ENCODE data around the gene RNF5. TPM values are rescaled to one million over a fixed set of nuclear protein-coding genes. Genes with fewer than 3 reads are reported as not detected.

The RNF5 gene
- polyA plus RNA-seq, 1 experiment = 40.2 TPM

GRCh38 chr6:32194825-32195651 lies 16.8 kb downstream of the RNF5 start:
- POLR2A ChIA-PET = interaction anchor here (0.8 to 1.5 kb wide), 3 partner anchors 18 to 777 kb away, joined by 3 to 5 read pairs (median 3); no protein-coding TSS in a partner anchor
- Histone ChIP-seq H3K4me3 (ENCODE audit: low read depth, low read length) (peak overlapping the region; percentile 35), H3K27me3 (ENCODE audit: control insufficient read depth, insufficient read depth, low read length) (no peaks in the 10 kb centered on the region), H3K36me3 (ENCODE audit: control insufficient read depth, insufficient read depth, low read length) (no peaks in the 10 kb centered on the region)
- TF ChIP-seq CTCF (IDR thresholded peaks at IDR 0.05; ENCODE audit: insufficient read depth, low read depth, low read length) = peak; percentile 61
- no peak for DNase-seq (ENCODE audit: low read depth)
- CTCF ChIA-PET = interaction anchor here (0.9 to 2.2 kb wide), 11 partner anchors 16 to 148 kb away, joined by 3 to 10 read pairs (median 5); partner anchors contain the start of genes AGPAT1 and EGFL8

GRCh38 chr6:32195652-32195901 lies 17.4 kb downstream of the RNF5 start:
- no peaks in the 10 kb centered on the region for H3K27me3 ChIP-seq (ENCODE audit: control insufficient read depth, insufficient read depth, low read length)
- TF ChIP-seq CTCF (IDR thresholded peaks at IDR 0.05; ENCODE audit: insufficient read depth, low read depth, low read length) = peak; percentile 62
- H3K4me3 ChIP-seq (ENCODE audit: low read depth, low read length) = peak overlapping the region; percentile 81
- no peaks in the 10 kb centered on the region for H3K36me3 ChIP-seq (ENCODE audit: control insufficient read depth, insufficient read depth, low read length)
- ChIA-PET CTCF (interaction anchor here (0.9 to 2.2 kb wide), 11 partner anchors 16 to 149 kb away, joined by 3 to 10 read pairs (median 5); partner anchors contain the start of genes AGPAT1 and EGFL8), POLR2A (interaction anchor here (0.8 to 1.5 kb wide), 3 partner anchors 18 to 776 kb away, joined by 3 to 5 read pairs (median 3); no protein-coding TSS in a partner anchor)
- DNase-seq (ENCODE audit: low read depth) = peak; percentile 99

GRCh38 chr6:32195902-32196681 lies 17.9 kb downstream of the RNF5 start:
- ChIA-PET CTCF (interaction anchor here (0.6 to 2.2 kb wide), 14 partner anchors 11 to 405 kb away, joined by 3 to 10 read pairs (median 5); partner anchors contain the start of genes AGPAT1 and EGFL8), POLR2A (interaction anchor here (0.6 to 1.5 kb wide), 4 partner anchors 19 to 776 kb away, joined by 3 to 5 read pairs (median 3); no protein-coding TSS in a partner anchor)
- TF ChIP-seq CTCF (IDR thresholded peaks at IDR 0.05; ENCODE audit: insufficient read depth, low read depth, low read length) = no peak
- Histone ChIP-seq H3K27me3 (ENCODE audit: control insufficient read depth, insufficient read depth, low read length) (peaks cover 1% of the 10 kb centered on the region; the same call in 1 of the 2 replicates), H3K36me3 (ENCODE audit: control insufficient read depth, insufficient read depth, low read length) (no peaks in the 10 kb centered on the region), H3K4me3 (ENCODE audit: low read depth, low read length) (peak overlapping the region; percentile 81)
- no peak for DNase-seq (ENCODE audit: low read depth)

- peak overlapping the region; percentile 81 for H3K4me3 ChIP-seq (ENCODE audit: low read depth, low read length)
- no peak for TF ChIP-seq CTCF (IDR thresholded peaks at IDR 0.05; ENCODE audit: insufficient read depth, low read depth, low read length)
- DNase-seq (ENCODE audit: low read depth) = no peak
- peaks cover 1% of the 10 kb centered on the region for H3K27me3 ChIP-seq (ENCODE audit: control insufficient read depth, insufficient read depth, low read length)
- ChIA-PET POLR2A (no interaction called here), CTCF (interaction anchor here (0.6 to 1.5 kb wide), 5 partner anchors 10 to 406 kb away, joined by 3 to 5 read pairs (median 4); no protein-coding TSS in a partner anchor)
- no peaks in the 10 kb centered on the region for H3K36me3 ChIP-seq (ENCODE audit: control insufficient read depth, insufficient read depth, low read length)
Observed at GRCh38 chr6:32196682-32197616, 18.7 kb downstream of the RNF5 start.
